Activated naive CD8-positive, alpha-beta T cell (primary cell): ENCODE measurements around the gene ZNF546.
A peak's percentile ranks its signal among the peaks of the same experiment; 100 is the strongest.

Experiments used
- H3K27ac Mint-ChIP-seq: one replicate; pipeline ENCODE4 v1.8.0; 2021; ENCODE audit warnings: mixed read lengths
- H3K27me3 Mint-ChIP-seq: one replicate; pipeline ENCODE4 v1.8.0; 2021; ENCODE audit warnings: mixed read lengths
- H3K36me3 Mint-ChIP-seq: one replicate; pipeline ENCODE4 v1.8.0; 2021; ENCODE audit warnings: mixed read lengths
- H3K4me1 Mint-ChIP-seq: one replicate; pipeline ENCODE4 v1.8.0; 2021; ENCODE audit warnings: low read depth, mixed read lengths
- H3K4me3 Mint-ChIP-seq: one replicate; pipeline ENCODE4 v1.8.0; 2021; ENCODE audit warnings: mild to moderate bottlenecking, mixed read lengths
- H3K9me3 Mint-ChIP-seq: one replicate; pipeline ENCODE4 v1.8.0; 2021; ENCODE audit warnings: low read depth, mixed read lengths

The ZNF546 gene

GRCh38 chr19:39970675-39971379 is 26.0 kb upstream of the ZNF546 start, which contains the start of gene PSMC4:
TSS of gene PSMC4 (plus strand) at chr19:39971165. CDS start at chr19:39971203, 38 bp downstream.
- Mint-ChIP-seq H3K36me3 (peaks cover 24% of the 10 kb centered on the region), H3K9me3 (no peaks in the 10 kb centered on the region), H3K4me1 (peaks cover 61% of the 10 kb centered on the region), H3K4me3 (peak within 1 kb of the TSS; percentile 100), H3K27ac (peak within 1 kb of the TSS; percentile 99), H3K27me3 (no peaks in the 10 kb centered on the region)

GRCh38 chr19:39971380-39972035 is 25.4 kb upstream of the ZNF546 start:
- no peaks in the 10 kb centered on the region for H3K9me3 Mint-ChIP-seq
- H3K27ac Mint-ChIP-seq, result peak overlapping the region; percentile 99
- peaks cover 24% of the 10 kb centered on the region for H3K36me3 Mint-ChIP-seq
- peaks cover 61% of the 10 kb centered on the region for H3K4me1 Mint-ChIP-seq
- H3K4me3 Mint-ChIP-seq, result peak overlapping the region; percentile 100
- no peaks in the 10 kb centered on the region for H3K27me3 Mint-ChIP-seq

- peaks cover 23% of the 10 kb centered on the region for H3K36me3 Mint-ChIP-seq
- H3K4me3 Mint-ChIP-seq, result peak overlapping the region; percentile 37
- peaks cover 45% of the 10 kb centered on the region for H3K4me1 Mint-ChIP-seq
- H3K27ac Mint-ChIP-seq, result no peak overlapping the region
- no peaks in the 10 kb centered on the region for H3K9me3 Mint-ChIP-seq
- H3K27me3 Mint-ChIP-seq, result no peaks in the 10 kb centered on the region
Measured at GRCh38 chr19:39974377-39975155, 22.3 kb upstream of the ZNF546 start.

- Mint-ChIP-seq H3K9me3 (peaks cover 27% of the 10 kb centered on the region), H3K4me1 (peaks cover 3% of the 10 kb centered on the region), H3K27ac (no peak overlapping the region), H3K27me3 (no peaks in the 10 kb centered on the region), H3K36me3 (peaks cover 44% of the 10 kb centered on the region), H3K4me3 (no peak overlapping the region)
Measured at GRCh38 chr19:39982883-39983282, 14.0 kb upstream of the ZNF546 start.

- Mint-ChIP-seq H3K27ac (no peak overlapping the region), H3K4me1 (peaks cover 3% of the 10 kb centered on the region), H3K27me3 (no peaks in the 10 kb centered on the region), H3K36me3 (peaks cover 46% of the 10 kb centered on the region), H3K9me3 (peaks cover 27% of the 10 kb centered on the region), H3K4me3 (no peak overlapping the region)
Measured at GRCh38 chr19:39983695-39984300, 13.1 kb upstream of the ZNF546 start.

- no peak overlapping the region for H3K4me3 Mint-ChIP-seq
- H3K9me3 Mint-ChIP-seq, result peaks cover 27% of the 10 kb centered on the region
- H3K36me3 Mint-ChIP-seq, result peaks cover 48% of the 10 kb centered on the region
- H3K27me3 Mint-ChIP-seq, result no peaks in the 10 kb centered on the region
- H3K27ac Mint-ChIP-seq, result no peak overlapping the region
- peaks cover 24% of the 10 kb centered on the region for H3K4me1 Mint-ChIP-seq
Measured at GRCh38 chr19:39986643-39987042, 10.2 kb upstream of the ZNF546 start.

GRCh38 chr19:39987167-39987566 is 9.7 kb upstream of the ZNF546 start:
- Mint-ChIP-seq H3K4me1 (peaks cover 28% of the 10 kb centered on the region), H3K36me3 (peaks cover 48% of the 10 kb centered on the region), H3K4me3 (no peak overlapping the region), H3K9me3 (peaks cover 27% of the 10 kb centered on the region), H3K27ac (no peak overlapping the region), H3K27me3 (no peaks in the 10 kb centered on the region)

GRCh38 chr19:39987596-39987995 is 9.3 kb upstream of the ZNF546 start:
- Mint-ChIP-seq H3K27ac (no peak overlapping the region), H3K4me3 (no peak overlapping the region), H3K27me3 (no peaks in the 10 kb centered on the region), H3K36me3 (peaks cover 46% of the 10 kb centered on the region), H3K4me1 (peaks cover 32% of the 10 kb centered on the region), H3K9me3 (peaks cover 27% of the 10 kb centered on the region)

- H3K4me1 Mint-ChIP-seq, result peaks cover 71% of the 10 kb centered on the region
- H3K27ac Mint-ChIP-seq, result no peak overlapping the region
Measured at GRCh38 chr19:39993605-39994004, 3.3 kb upstream of the ZNF546 start.

GRCh38 chr19:39994361-39994760 is 2.5 kb upstream of the ZNF546 start:
- Mint-ChIP-seq H3K4me3 (peak overlapping the region; percentile 58), H3K27me3 (no peaks in the 10 kb centered on the region), H3K36me3 (peaks cover 21% of the 10 kb centered on the region), H3K27ac (no peak overlapping the region), H3K9me3 (peaks cover 3% of the 10 kb centered on the region), H3K4me1 (peaks cover 67% of the 10 kb centered on the region)

More at GRCh38 chr19:39993605-39994004, 3.3 kb upstream of the ZNF546 start:
- peaks cover 3% of the 10 kb centered on the region for H3K9me3 Mint-ChIP-seq
- H3K27me3 Mint-ChIP-seq, result no peaks in the 10 kb centered on the region
- no peak overlapping the region for H3K4me3 Mint-ChIP-seq
- peaks cover 21% of the 10 kb centered on the region for H3K36me3 Mint-ChIP-seq

GRCh38 chr19:39995794-39996193 is 1.1 kb upstream of the ZNF546 start:
- Mint-ChIP-seq H3K27me3 (no peaks in the 10 kb centered on the region), H3K4me3 (peak overlapping the region; percentile 99), H3K27ac (peak overlapping the region; percentile 41), H3K4me1 (peaks cover 58% of the 10 kb centered on the region), H3K9me3 (peaks cover 3% of the 10 kb centered on the region), H3K36me3 (peaks cover 16% of the 10 kb centered on the region)

GRCh38 chr19:39996218-39996810 is 546 bp upstream of the ZNF546 start:
- Mint-ChIP-seq H3K9me3 (peaks cover 3% of the 10 kb centered on the region), H3K36me3 (peaks cover 16% of the 10 kb centered on the region), H3K4me3 (peak overlapping the region; percentile 99), H3K27me3 (no peaks in the 10 kb centered on the region), H3K4me1 (peaks cover 53% of the 10 kb centered on the region), H3K27ac (peak overlapping the region; percentile 99)

- Mint-ChIP-seq H3K27me3 (no peaks in the 10 kb centered on the region), H3K36me3 (peaks cover 16% of the 10 kb centered on the region), H3K9me3 (peaks cover 3% of the 10 kb centered on the region), H3K4me1 (peaks cover 40% of the 10 kb centered on the region), H3K4me3 (peak overlapping the region; percentile 99), H3K27ac (peak overlapping the region; percentile 99)
Measured at GRCh38 chr19:39997638-39998216, 867 bp downstream of the ZNF546 start.

GRCh38 chr19:39998501-39998900 is 1.6 kb downstream of the ZNF546 start:
- Mint-ChIP-seq H3K27me3 (no peaks in the 10 kb centered on the region), H3K4me1 (peaks cover 37% of the 10 kb centered on the region), H3K9me3 (no peaks in the 10 kb centered on the region), H3K27ac (peak overlapping the region; percentile 99), H3K36me3 (peaks cover 12% of the 10 kb centered on the region), H3K4me3 (peak overlapping the region; percentile 99)
